H1 (cell line): ENCODE data around the gene LYL1. TPM values are rescaled to one million over a fixed set of nuclear protein-coding genes. Genes with fewer than 3 reads are reported as not detected.

ENCODE experiments used
- CTCF ChIA-PET: fragments of 300-600 bp; sonication (Branson Sonifier 250); formaldehyde crosslinking; loops from one replicate; lab custom pipeline; 2021; ENCODE audit not compliant: partially characterized antibody; lab: Charles Lee
- POLR2A ChIA-PET: fragments of 300-600 bp; sonication (Branson Sonifier 250); formaldehyde crosslinking; loops from one replicate; lab custom pipeline; 2021; ENCODE audit warnings: inconsistent platforms; ENCODE audit not compliant: partially characterized antibody; lab: Charles Lee
- DNase-seq, 2 experiments: peaks; one replicate each; pipeline versions ENCODE4 v3.0.0 to v3.0.0-alpha.2; 2010 to 2022; ENCODE audit warnings: low spot score in 2 of 2, low read depth in 1 of 2, mixed read lengths in 1 of 2
- FAIRE-seq: peaks from 2 replicates; lab custom pipeline; 2011; peaks lifted over from hg19 to GRCh38; lab: Jason Lieb, UNC
- H2AFZ ChIP-seq: 2 replicates; pipeline ENCODE4 v1.8.1; 2012; ENCODE audit warnings: low read length, inconsistent platforms
- H2AK5ac ChIP-seq: 2 replicates; pipeline ENCODE4 v1.6.1; 2013; ENCODE audit warnings: low read depth, low read length
- H2BK120ac ChIP-seq: replicated peaks from 2 replicates; pipeline ENCODE3; 2013; ENCODE audit warnings: low read depth, low read length, inconsistent platforms
- H2BK12ac ChIP-seq: 2 replicates; pipeline ENCODE4 v1.6.1; 2013; ENCODE audit warnings: low read depth, low read length
- H2BK15ac ChIP-seq: 2 replicates; pipeline ENCODE4 v1.6.1; 2013; ENCODE audit warnings: low read length
- H2BK20ac ChIP-seq: 2 replicates; pipeline ENCODE4 v1.6.1; 2013; ENCODE audit warnings: low read length
- H2BK5ac ChIP-seq: 2 replicates; pipeline ENCODE4 v1.6.1; 2013; ENCODE audit warnings: low read depth, low read length
- H3K14ac ChIP-seq: 2 replicates; pipeline ENCODE4 v1.6.1; 2013; ENCODE audit warnings: inconsistent platforms; ENCODE audit not compliant: insufficient read length
- H3K18ac ChIP-seq: 2 replicates; pipeline ENCODE4 v1.6.1; 2013; ENCODE audit warnings: low read length; ENCODE audit errors: extremely low read depth
- H3K23ac ChIP-seq: 2 replicates; pipeline ENCODE4 v1.6.1; 2013; ENCODE audit warnings: inconsistent platforms; ENCODE audit not compliant: insufficient read length
- H3K23me2 ChIP-seq: 2 replicates; pipeline ENCODE4 v1.6.1; 2013; ENCODE audit warnings: low read depth, low read length
- H3K27ac ChIP-seq: 2 replicates; pipeline ENCODE4 v1.6.1; 2011; ENCODE audit warnings: low read depth, low read length, inconsistent platforms
- H3K27me3 ChIP-seq, 4 experiments: replicated peaks in 1 of 4; 1 replicate in 1 of 4; 2 replicates in 3 of 4; pipeline versions ENCODE4 v1.6.1 to v1.8.1; 2011 to 2013; ENCODE audit warnings: low read length in 3 of 4, mild to moderate bottlenecking in 3 of 4, inconsistent platforms in 2 of 4, mixed read lengths in 2 of 4, moderate library complexity in 1 of 4; ENCODE audit not compliant: control insufficient read depth in 3 of 4, insufficient read depth in 3 of 4; ENCODE audit errors: extremely low read depth in 1 of 4
- H3K36me3 ChIP-seq, 4 experiments: 2 replicates each; pipeline versions ENCODE4 v1.6.1 to v1.8.1; 2011 to 2013; ENCODE audit warnings: mild to moderate bottlenecking in 4 of 4, low read length in 3 of 4, moderate library complexity in 2 of 4, control low read depth in 1 of 4, inconsistent platforms in 1 of 4; ENCODE audit not compliant: insufficient read depth in 4 of 4, control insufficient read depth in 2 of 4
- H3K4ac ChIP-seq: replicated peaks from 2 replicates; pipeline ENCODE3; 2013; ENCODE audit warnings: low read length, low read depth, mixed read lengths, inconsistent platforms; ENCODE audit not compliant: insufficient read length
- H3K4me1 ChIP-seq, 4 experiments: replicated peaks in 1 of 4; 1 replicate in 1 of 4; 2 replicates in 3 of 4; pipeline versions ENCODE4 v1.6.1 to v1.8.1; 2011 to 2013; ENCODE audit warnings: low read length in 3 of 4, inconsistent platforms in 2 of 4, mixed read lengths in 1 of 4; ENCODE audit not compliant: insufficient read depth in 4 of 4, control insufficient read depth in 3 of 4
- H3K4me2 ChIP-seq, 2 experiments: 2 replicates each; pipeline versions ENCODE4 v1.6.1 to v1.8.1; 2011 to 2013; ENCODE audit warnings: low read depth in 2 of 2, low read length in 2 of 2, control low read depth in 1 of 2, inconsistent platforms in 1 of 2, mild to moderate bottlenecking in 1 of 2; ENCODE audit not compliant: insufficient read depth in 1 of 2
- H3K4me3 ChIP-seq, 4 experiments: fragments of 200-600, 300-600 bp in 1 of 4; sonication (generic), shearing (Covaris generic), sonication (Bioruptor Twin) in 1 of 4; 2 replicates each; pipeline versions ENCODE4 v1.5.1 to v1.8.1; 2011 to 2016; ENCODE audit warnings: low read length in 4 of 4, low read depth in 3 of 4, control low read depth in 2 of 4, inconsistent platforms in 2 of 4, mild to moderate bottlenecking in 2 of 4, mixed read lengths in 1 of 4, moderate library complexity in 1 of 4; ENCODE audit not compliant: insufficient read depth in 2 of 4; ENCODE audit errors: extremely low read depth in 1 of 4
- H3K56ac ChIP-seq: replicated peaks from 2 replicates; pipeline ENCODE3; 2013; ENCODE audit warnings: low read depth, mild to moderate bottlenecking, mixed read lengths, low read length, inconsistent platforms; ENCODE audit not compliant: insufficient read length
- H3K79me1 ChIP-seq: 2 replicates; pipeline ENCODE4 v1.6.1; 2013; ENCODE audit warnings: low read depth, low read length, control low read depth
- H3K79me2 ChIP-seq, 2 experiments: 2 replicates each; pipeline versions ENCODE4 v1.6.1 to v1.8.1; 2012 to 2013; ENCODE audit warnings: low read length in 2 of 2, mild to moderate bottlenecking in 2 of 2, inconsistent platforms in 1 of 2; ENCODE audit not compliant: insufficient read depth in 2 of 2, control insufficient read depth in 1 of 2
- H3K9ac ChIP-seq, 4 experiments: replicated peaks in 1 of 4; 1 replicate in 1 of 4; 2 replicates in 3 of 4; pipeline versions ENCODE4 v1.6.1 to v1.8.1; 2011 to 2013; ENCODE audit warnings: low read depth in 3 of 4, low read length in 3 of 4, control low read depth in 2 of 4, mild to moderate bottlenecking in 2 of 4, moderate library complexity in 2 of 4, inconsistent platforms in 1 of 4; ENCODE audit errors: extremely low read depth in 1 of 4
- H3K9me3 ChIP-seq, 2 experiments: 2 replicates each; pipeline versions ENCODE4 v1.6.1 to v1.8.1; 2012 to 2013; ENCODE audit warnings: mild to moderate bottlenecking in 2 of 2, moderate library complexity in 2 of 2, control low read depth in 1 of 2, inconsistent platforms in 1 of 2, low read depth in 1 of 2, low read length in 1 of 2, mixed read lengths in 1 of 2; ENCODE audit not compliant: insufficient read depth in 2 of 2
- H4K20me1 ChIP-seq, 2 experiments: replicated peaks in 1 of 2; 2 replicates each; pipeline versions ENCODE3 to v1.8.1; 2011 to 2013; ENCODE audit warnings: inconsistent platforms in 2 of 2, low read length in 2 of 2, mild to moderate bottlenecking in 1 of 2; ENCODE audit not compliant: insufficient read depth in 2 of 2, control insufficient read depth in 1 of 2
- H4K5ac ChIP-seq: 2 replicates; pipeline ENCODE4 v1.6.1; 2013; ENCODE audit warnings: low read length, low read depth, mixed read lengths, inconsistent platforms; ENCODE audit not compliant: insufficient read length
- H4K8ac ChIP-seq: 2 replicates; pipeline ENCODE4 v1.8.0; 2013; ENCODE audit warnings: mild to moderate bottlenecking, moderate library complexity, low read length, inconsistent platforms; ENCODE audit not compliant: insufficient read depth; ENCODE audit errors: extremely low read depth
- H4K91ac ChIP-seq: replicated peaks from 2 replicates; pipeline ENCODE3; 2013; ENCODE audit warnings: low read length, mixed read lengths, inconsistent platforms; ENCODE audit not compliant: insufficient read length
- JUND ChIP-seq: IDR thresholded peaks from 2 replicates; pipeline ENCODE4 v1.6.1; 2011; ENCODE audit warnings: mild to moderate bottlenecking, improper control_type of control experiment, low read length
- MAFK ChIP-seq: IDR thresholded peaks from 2 replicates; pipeline ENCODE4 v1.6.1; 2012; ENCODE audit warnings: low read depth, mild to moderate bottlenecking, improper control_type of control experiment, low read length
- SAP30 ChIP-seq: fragments of 300-600 bp; sonication (generic); IDR thresholded peaks from 2 replicates; pipeline ENCODE4 v1.7.1; 2012; ENCODE audit warnings: low read length, moderate library complexity, mild to moderate bottlenecking, inconsistent platforms; ENCODE audit not compliant: insufficient read depth, insufficient replicate concordance
- WGBS, 2 experiments: shearing (Covaris generic) in 1 of 2; methylation state at CpG; one replicate each; pipeline versions ENCODE4 v1.1.6 to v1.1.7; 2013 to 2015; ENCODE audit warnings: low lambda C conversion rate in 2 of 2, mixed read lengths in 2 of 2, inconsistent platforms in 1 of 2, low coverage in 1 of 2, missing lambda C conversion rate in 1 of 2; ENCODE audit not compliant: insufficient replicate concordance in 2 of 2, insufficient coverage in 1 of 2, insufficient read length in 1 of 2; ENCODE audit errors: extremely low coverage in 1 of 2, missing lambda C conversion rate in 1 of 2; 5-methylcytosine and 5-hydroxymethylcytosine counted together
- polyA plus RNA-seq, 7 experiments: library from polyadenylated mRNA; depleted of rRNA in 3 of 7; stranded (reverse) in 5 of 7; unstranded in 2 of 7; fragments of >200 nt in 5 of 7; fragments of 200-250 nt in 2 of 7; gene quantifications; 1 replicate in 5 of 7; 2 replicates in 1 of 7; 4 replicates in 1 of 7; pipeline versions ENCODE4 v1.2.1 to v1.2.3, GENCODE V29; 2011 to 2013; ENCODE audit warnings: missing spikeins in 2 of 7, mixed read lengths in 2 of 7
- total RNA-seq: library from RNA; stranded (reverse); fragmentation: NEBNext Ultra II Directional; extraction: Animal tissue kit (Norgen Biotek cat#: 25700); gene quantifications from 2 replicates; pipeline ENCODE4 v1.2.1, GENCODE V29; 2021

Gene LYL1
- total and polyA plus RNA-seq, 2 of the 8 experiments (the other 6 are each of a cell fraction or from before 2014, with no cell fraction given) = 0.58 to 0.76 TPM

DNA sequence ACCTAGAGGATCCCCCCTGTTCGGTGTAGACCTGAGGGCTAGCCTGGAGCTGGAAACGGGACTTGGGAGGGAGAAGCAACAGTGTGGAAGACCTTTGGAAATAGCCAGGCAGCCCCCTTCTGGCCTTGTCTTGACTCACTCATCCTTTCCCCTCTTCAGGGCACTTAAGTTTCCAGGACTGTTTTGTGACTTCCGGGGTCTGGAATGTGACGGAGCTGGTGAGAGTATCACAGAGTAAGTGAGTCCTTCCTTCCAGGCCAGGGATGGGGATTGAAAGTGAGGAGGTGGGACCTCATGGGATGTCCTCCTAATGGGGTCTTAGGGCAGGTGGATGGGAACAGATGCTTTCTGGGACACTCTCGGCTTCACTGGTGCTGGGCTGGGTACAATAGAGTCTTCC is 29.4 kb downstream of the LYL1 start:
- Histone ChIP-seq H3K4me2 (no peak overlapping the region), H3K23me2 (0 out of 2 replicates have a peak, but pooled peaks cover 1% of the 10 kb centered on the region), H2AFZ (no peak overlapping the region), H2BK5ac (no peak overlapping the region), H2BK120ac (no peak overlapping the region), H3K36me3 (no peaks in the 10 kb centered on the region), H3K23ac (no peak overlapping the region), H2BK15ac (no peak overlapping the region), H3K4me3 (no peak overlapping the region), H3K4ac (no peak overlapping the region), H4K91ac (no peak overlapping the region), H3K79me2 (no peaks in the 10 kb centered on the region), H4K8ac (no peak overlapping the region), H2BK12ac (peak overlapping the region; percentile 50; the same call in 1 of the 2 replicates), H2BK20ac (no peak overlapping the region), H3K27me3 (peaks cover 0 to 16% (median 13%) of the 10 kb centered on the region in 4 experiments; a peak in 6 of 7 replicates), H3K56ac (no peak overlapping the region)
- ChIA-PET POLR2A (interaction anchor here (1.0 to 2.2 kb wide), 4 partner anchors 18 to 96 kb away, joined by 3 to 5 read pairs (median 4); no protein-coding TSS in a partner anchor), CTCF (interaction anchor here (0.9 to 48.8 kb wide), 9 partner anchors 9 to 108 kb away, joined by 3 to 1145 read pairs (median 10); no protein-coding TSS in a partner anchor)
- FAIRE-seq = no peak
- 83% methylated on average over 5 of the region's 5 CpGs; no CpG with 5 or more reads in 1 of the 2 experiments for WGBS, 2 experiments
- TF ChIP-seq MAFK (no peak), SAP30 (no peak), JUND (no peak)
- TF ChIP-seq, all 59 proteins: peak for 0
- H3K18ac ChIP-seq = no peak overlapping the region
- no peak overlapping the region for H3K9ac ChIP-seq
- no peak overlapping the region for H4K5ac ChIP-seq
- no peak overlapping the region for H3K27ac ChIP-seq
- H3K4me1 ChIP-seq = peaks cover 8 to 20% (median 15%) of the 10 kb centered on the region in 4 experiments
- H2AK5ac ChIP-seq = no peak overlapping the region
- H3K14ac ChIP-seq = no peak overlapping the region
- no peaks in the 10 kb centered on the region for H3K79me1 ChIP-seq
- no peaks in the 10 kb centered on the region for H3K9me3 ChIP-seq
- H4K20me1 ChIP-seq = no peaks in the 10 kb centered on the region
- no peak for DNase-seq
